MM.1S (cell line): Measurements from ENCODE around the gene FIS1.
"Not testable (repeated sequence)": the region's sequence is repeated elsewhere in the genome, so short reads cannot be mapped to it uniquely, and the experiment has no call there.

ENCODE experiments used
- DNase-seq: peaks from one replicate; pipeline ENCODE4 v3.0.0-alpha.2; 2015
- H2AFZ ChIP-seq: fragments of 300-600 bp; sonication (generic); 2 replicates; pipeline ENCODE4 v1.6.0; 2016; ENCODE audit warnings: antibody characterized with exemption, low read length
- H3F3A ChIP-seq: fragments of 300-600 bp; sonication (generic); 2 replicates; pipeline ENCODE4 v1.6.1; 2016; ENCODE audit warnings: mild to moderate bottlenecking, antibody characterized with exemption, low read length, moderate library complexity, mixed read lengths; ENCODE audit not compliant: insufficient read depth
- H3K27ac ChIP-seq: fragments of 300-600 bp; sonication (generic); 2 replicates; pipeline ENCODE4 v1.5.1; 2016; ENCODE audit warnings: mild to moderate bottlenecking, low read length
- H3K27me3 ChIP-seq: fragments of 300-600 bp; sonication (generic); replicated peaks from 2 replicates; pipeline ENCODE4 v1.6.0; 2016; ENCODE audit warnings: low read length; ENCODE audit not compliant: insufficient read depth
- H3K36me3 ChIP-seq: fragments of 300-600 bp; sonication (generic); replicated peaks from 2 replicates; pipeline ENCODE4 v1.6.1; 2016; ENCODE audit warnings: mild to moderate bottlenecking, low read length, mixed read lengths; ENCODE audit not compliant: insufficient read depth
- H3K4me1 ChIP-seq: fragments of 300-600 bp; sonication (generic); 2 replicates; pipeline ENCODE4 v1.6.1; 2016; ENCODE audit warnings: low read length, mixed read lengths
- H3K4me2 ChIP-seq: fragments of 300-600 bp; sonication (generic); 2 replicates; pipeline ENCODE4 v1.6.0; 2016; ENCODE audit warnings: low read depth, low read length
- H3K4me3 ChIP-seq: fragments of 300-600 bp; sonication (generic); 2 replicates; pipeline ENCODE4 v1.5.1; 2016; ENCODE audit warnings: low read length, mixed read lengths
- H3K79me2 ChIP-seq: fragments of 300-600 bp; sonication (generic); 2 replicates; pipeline ENCODE4 v1.6.1; 2016; ENCODE audit warnings: mixed run types, low read length, mixed read lengths
- H3K9ac ChIP-seq: fragments of 300-600 bp; sonication (generic); 2 replicates; pipeline ENCODE4 v1.6.1; 2016; ENCODE audit warnings: low read length, mixed read lengths
- H3K9me2 ChIP-seq: fragments of 300-600 bp; sonication (generic); replicated peaks from 2 replicates; pipeline ENCODE4 v1.6.1; 2016; ENCODE audit warnings: mild to moderate bottlenecking, low read length, mixed read lengths; ENCODE audit not compliant: insufficient read depth
- H3K9me3 ChIP-seq: fragments of 300-600 bp; sonication (generic); replicated peaks from 2 replicates; pipeline ENCODE4 v1.6.1; 2016; ENCODE audit warnings: mild to moderate bottlenecking, low read length, mixed read lengths; ENCODE audit not compliant: insufficient read depth
- H4K20me1 ChIP-seq: fragments of 300-600 bp; sonication (generic); 2 replicates; pipeline ENCODE4 v1.6.1; 2016; ENCODE audit warnings: mild to moderate bottlenecking, low read length, moderate library complexity, mixed read lengths; ENCODE audit not compliant: insufficient read depth
- EZH2 ChIP-seq: fragments of 300-600 bp; sonication (generic); optimal IDR thresholded peaks from 2 replicates; pipeline ENCODE3; 2017; ENCODE audit warnings: low read depth, mild to moderate bottlenecking, antibody characterized with exemption, low read length, mixed read lengths
- EZH2phosphoT487 ChIP-seq: fragments of 300-600 bp; sonication (generic); IDR thresholded peaks from 2 replicates; pipeline ENCODE4 v1.6.1; 2018; ENCODE audit warnings: antibody characterized with exemption, low read length
- TF ChIP-seq, protein P1 (sequence below): fragments of 300-600 bp; sonication (generic); IDR thresholded peaks from 2 replicates; pipeline ENCODE4 v1.5.1; 2016; ENCODE audit warnings: antibody characterized with exemption, low read length, mixed read lengths

FIS1 gene

DNA sequence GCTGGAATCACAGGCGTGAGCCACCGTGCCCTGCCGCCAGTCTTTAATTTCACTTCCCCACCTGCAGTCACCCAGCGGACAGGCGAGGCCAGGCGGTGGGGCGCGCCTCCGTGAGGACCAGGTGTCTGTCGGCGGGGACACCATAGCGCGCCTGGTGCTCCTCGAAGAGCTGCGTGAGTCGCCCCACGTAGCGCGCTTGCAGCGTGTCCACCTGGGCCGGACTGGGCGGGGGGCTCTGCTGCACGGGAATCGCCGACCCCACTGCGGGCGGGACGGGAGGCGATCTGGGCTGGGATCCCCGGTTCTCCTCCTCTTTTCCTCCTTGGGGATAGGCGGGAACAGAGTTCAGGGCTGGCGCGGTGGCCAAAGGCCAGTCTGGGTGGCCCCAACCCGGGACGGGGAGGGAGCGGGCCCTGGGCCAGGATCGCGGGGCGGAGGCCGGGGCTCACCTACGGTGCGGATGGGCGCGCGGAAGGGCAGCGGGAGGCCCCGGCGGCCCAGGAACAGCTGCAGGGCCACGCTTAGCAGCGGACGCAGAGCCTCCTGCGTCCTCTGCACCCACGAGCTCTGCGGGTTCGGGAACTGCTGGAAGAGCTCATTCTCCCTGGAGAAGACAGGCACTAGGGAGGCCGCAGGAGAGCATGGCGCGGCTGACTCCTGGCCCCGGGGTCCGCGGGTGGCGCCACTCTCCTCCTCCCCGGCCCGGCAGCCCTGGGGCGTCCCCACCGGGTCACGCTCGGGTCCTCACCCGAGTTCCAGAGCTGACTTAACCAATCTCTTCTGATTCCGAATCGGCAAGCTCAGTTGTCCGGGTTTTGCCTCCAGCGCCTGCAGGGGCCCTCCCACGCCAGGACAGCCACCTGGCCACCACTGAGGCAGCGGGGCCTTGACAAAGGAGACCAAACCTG lies 42.9 kb downstream of the FIS1 start:
- Histone ChIP-seq H2AFZ (no peak overlapping the region), H4K20me1 (no peaks in the 10 kb centered on the region), H3K4me2 (no peak overlapping the region), H3K27ac (no peak overlapping the region), H3F3A (no peaks in the 10 kb centered on the region), H3K36me3 (no peaks in the 10 kb centered on the region), H3K9ac (no peak overlapping the region), H3K79me2 (no peaks in the 10 kb centered on the region), H3K9me2 (no peaks in the 10 kb centered on the region), H3K9me3 (no peaks in the 10 kb centered on the region), H3K4me1 (no peaks in the 10 kb centered on the region), H3K27me3 (peaks cover 60% of the 10 kb centered on the region), H3K4me3 (no peak overlapping the region)
- TF ChIP-seq EZH2, result no peak
- no peak for TF ChIP-seq EZH2phosphoT487
- TF ChIP-seq, protein P1, sequence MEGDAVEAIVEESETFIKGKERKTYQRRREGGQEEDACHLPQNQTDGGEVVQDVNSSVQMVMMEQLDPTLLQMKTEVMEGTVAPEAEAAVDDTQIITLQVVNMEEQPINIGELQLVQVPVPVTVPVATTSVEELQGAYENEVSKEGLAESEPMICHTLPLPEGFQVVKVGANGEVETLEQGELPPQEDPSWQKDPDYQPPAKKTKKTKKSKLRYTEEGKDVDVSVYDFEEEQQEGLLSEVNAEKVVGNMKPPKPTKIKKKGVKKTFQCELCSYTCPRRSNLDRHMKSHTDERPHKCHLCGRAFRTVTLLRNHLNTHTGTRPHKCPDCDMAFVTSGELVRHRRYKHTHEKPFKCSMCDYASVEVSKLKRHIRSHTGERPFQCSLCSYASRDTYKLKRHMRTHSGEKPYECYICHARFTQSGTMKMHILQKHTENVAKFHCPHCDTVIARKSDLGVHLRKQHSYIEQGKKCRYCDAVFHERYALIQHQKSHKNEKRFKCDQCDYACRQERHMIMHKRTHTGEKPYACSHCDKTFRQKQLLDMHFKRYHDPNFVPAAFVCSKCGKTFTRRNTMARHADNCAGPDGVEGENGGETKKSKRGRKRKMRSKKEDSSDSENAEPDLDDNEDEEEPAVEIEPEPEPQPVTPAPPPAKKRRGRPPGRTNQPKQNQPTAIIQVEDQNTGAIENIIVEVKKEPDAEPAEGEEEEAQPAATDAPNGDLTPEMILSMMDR, result no peak
- DNase-seq, result no peak

DNA sequence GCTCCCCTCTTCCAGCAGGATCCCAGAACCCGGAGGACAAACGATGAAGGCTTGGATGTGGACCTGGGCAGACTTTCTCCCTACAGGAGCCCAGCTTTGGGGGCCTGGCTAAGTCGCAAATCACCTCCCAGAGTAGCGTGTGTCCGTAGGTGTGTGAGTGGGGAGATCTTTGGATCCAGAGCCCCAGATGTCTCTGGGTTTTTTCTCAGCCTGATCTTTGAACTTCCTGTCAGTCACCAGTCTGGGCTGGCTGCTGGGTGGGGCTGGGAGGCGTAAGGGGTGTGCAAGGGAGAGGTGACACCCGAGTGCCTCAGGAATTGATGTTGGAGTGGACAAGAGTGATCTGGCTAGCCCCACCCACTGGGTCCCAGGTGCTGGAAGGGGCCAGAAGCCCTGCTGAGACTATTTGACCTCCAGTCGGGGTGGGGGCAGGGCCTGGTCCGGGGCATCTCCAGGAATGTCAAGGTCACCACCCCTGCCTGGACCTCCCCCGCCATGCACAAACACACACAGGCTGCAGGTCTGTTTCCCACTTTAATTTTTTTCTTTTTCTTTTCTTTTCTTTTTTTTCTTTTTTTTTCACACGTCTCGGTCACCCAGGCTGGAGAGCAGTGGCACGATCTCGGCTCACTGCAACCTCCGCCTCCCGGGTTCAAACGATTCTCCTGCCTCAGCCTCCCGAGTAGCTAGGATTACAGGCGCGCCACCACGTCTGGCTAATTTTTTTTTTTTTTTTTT lies 43.9 kb downstream of the FIS1 start, which contains the start of gene MOGAT3:
TSS of gene MOGAT3 (minus strand) at position 175 of the 738 bp plus-strand sequence. CDS start 182 bp downstream, outside the sequence.
- H3K9me3 ChIP-seq, result no peaks in the 10 kb centered on the region
- H3K4me1 ChIP-seq, result no peaks in the 10 kb centered on the region
- no peak within 1 kb of the TSS for H3K4me2 ChIP-seq
- H3K9ac ChIP-seq, result no peak within 1 kb of the TSS
- peaks cover 67% of the 10 kb centered on the region for H3K27me3 ChIP-seq
- DNase-seq, result no peak
- H3F3A ChIP-seq, result no peaks in the 10 kb centered on the region
- H3K79me2 ChIP-seq, result no peaks in the 10 kb centered on the region
- H2AFZ ChIP-seq, result no peak within 1 kb of the TSS
- H3K36me3 ChIP-seq, result no peaks in the 10 kb centered on the region
- no peak within 1 kb of the TSS for H3K4me3 ChIP-seq
- TF ChIP-seq, protein P1, result no peak
- TF ChIP-seq EZH2 (no peak), EZH2phosphoT487 (no peak)
- H3K27ac ChIP-seq, result no peak within 1 kb of the TSS
- H3K9me2 ChIP-seq, result no peaks in the 10 kb centered on the region
- H4K20me1 ChIP-seq, result no peaks in the 10 kb centered on the region

DNA sequence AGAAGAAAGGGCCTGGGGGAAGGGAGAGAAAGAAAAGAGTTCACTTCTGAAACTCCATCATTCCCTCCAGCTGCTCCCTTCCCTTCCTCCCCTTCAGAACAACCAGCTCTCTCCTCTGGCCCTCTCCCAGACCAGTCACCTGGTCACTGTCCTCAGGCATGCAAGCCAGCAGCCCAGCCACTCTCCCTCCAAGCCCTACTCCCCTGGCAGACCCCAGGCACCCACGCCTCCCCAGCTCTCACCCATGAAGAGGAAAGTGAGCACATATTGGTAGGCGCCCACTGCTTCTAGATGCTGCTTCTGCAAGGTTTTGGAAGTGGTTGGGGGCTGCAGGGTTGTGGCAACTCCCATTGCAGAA lies 44.4 kb downstream of the FIS1 start:
- H3K36me3 ChIP-seq, result no peaks in the 10 kb centered on the region
- H3K9me3 ChIP-seq, result no peaks in the 10 kb centered on the region
- TF ChIP-seq EZH2 (no peak), EZH2phosphoT487 (no peak)
- TF ChIP-seq, protein P1, result no peak
- no peaks in the 10 kb centered on the region for H3K4me1 ChIP-seq
- H3K27me3 ChIP-seq, result peaks cover 72% of the 10 kb centered on the region
- DNase-seq, result no peak
- no peak overlapping the region for H3K9ac ChIP-seq
- no peaks in the 10 kb centered on the region for H3F3A ChIP-seq
- no peak overlapping the region for H2AFZ ChIP-seq
- H4K20me1 ChIP-seq, result no peaks in the 10 kb centered on the region
- H3K27ac ChIP-seq, result no peak overlapping the region
- no peaks in the 10 kb centered on the region for H3K79me2 ChIP-seq
- H3K9me2 ChIP-seq, result no peaks in the 10 kb centered on the region
- no peak overlapping the region for H3K4me3 ChIP-seq
- H3K4me2 ChIP-seq, result no peak overlapping the region

DNA sequence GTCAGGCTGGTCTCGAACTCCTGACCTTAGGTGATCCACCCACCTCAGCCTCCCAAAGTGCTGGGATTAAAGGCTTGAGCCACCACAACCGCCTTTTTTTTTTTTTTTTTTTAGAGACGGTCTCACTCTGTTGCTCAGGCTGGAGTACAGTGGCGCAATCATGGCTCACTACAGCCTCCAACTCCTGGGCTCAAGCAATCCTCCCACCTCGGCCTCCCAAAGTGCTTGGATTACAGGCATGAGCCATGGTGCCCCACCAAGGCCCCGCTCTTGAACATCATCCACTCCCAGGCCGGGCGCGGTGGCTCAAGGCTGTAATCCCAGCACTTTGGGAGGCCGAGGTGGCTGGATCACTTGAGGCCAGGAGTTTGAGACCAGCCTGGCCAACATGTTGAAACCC lies 45.4 kb downstream of the FIS1 start:
- H2AFZ ChIP-seq, H3K4me1 ChIP-seq, H3K27ac ChIP-seq, H3K79me2 ChIP-seq, H3K9ac ChIP-seq, H4K20me1 ChIP-seq, DNase-seq, H3K9me2 ChIP-seq, H3F3A ChIP-seq, H3K4me3 ChIP-seq, H3K36me3 ChIP-seq, H3K4me2 ChIP-seq, H3K9me3 ChIP-seq: not testable (repeated sequence)
- peaks cover 81% of the 10 kb centered on the region for H3K27me3 ChIP-seq
